K562 (cell line): ENCODE measurements around the gene COL15A1.

ENCODE experiments used
- CTCF ChIP-seq, 3 experiments: IDR thresholded peaks in 2 of 3; conservative IDR thresholded peaks in 1 of 3; 2 replicates each; pipeline ENCODE4 v1.5.1; 2011 to 2012; ENCODE audit warnings: low read length in 3 of 3, mild to moderate bottlenecking in 3 of 3, control low read depth in 2 of 3, improper control_type of control experiment in 1 of 3, inconsistent platforms in 1 of 3, low read depth in 1 of 3, mixed read lengths in 1 of 3, moderate library complexity in 1 of 3; ENCODE audit not compliant: insufficient read depth in 2 of 3
- YY1 ChIP-seq, 3 experiments: IDR thresholded peaks; 2 replicates each; pipeline ENCODE4 v1.6.1; 2011; ENCODE audit warnings: low read length in 2 of 3, mild to moderate bottlenecking in 2 of 3, moderate library complexity in 2 of 3, borderline replicate concordance in 1 of 3, control low read depth in 1 of 3, low read depth in 1 of 3; ENCODE audit not compliant: insufficient read depth in 3 of 3, insufficient replicate concordance in 2 of 3, control insufficient read depth in 1 of 3, insufficient read length in 1 of 3; ENCODE audit errors: extremely low read depth in 1 of 3
- ZNF311 ChIP-seq: fragments of 250-450 bp; sonication (Bioruptor Pico); IDR thresholded peaks from 2 replicates; pipeline ENCODE4 v1.4.0; 2020; ENCODE audit warnings: mild to moderate bottlenecking, moderate library complexity

GRCh38 chr9:98962861-98963260 lies 19.2 kb downstream of the COL15A1 start:
- TF ChIP-seq CTCF (IDR thresholded peaks at IDR 0.05 in 2 of 3, conservative IDR thresholded peaks at IDR 0.05 in 1 of 3; ENCODE audit: insufficient read depth in 2 of 3, low read depth in 1 of 3, low read length in 3 of 3) (no peak), YY1 (IDR thresholded peaks at IDR 0.05; ENCODE audit: borderline replicate concordance in 1 of 3, control insufficient read depth in 1 of 3, extremely low read depth in 1 of 3, insufficient read depth in 3 of 3, insufficient read length in 1 of 3, insufficient replicate concordance in 2 of 3, low read depth in 1 of 3, low read length in 2 of 3) (no peak), ZNF311 (CRISPR knock-in tag) (no peak)
